GM23338 (cell line): Measurements from ENCODE around the gene NCOR2. TPM values are rescaled to one million over a fixed set of nuclear protein-coding genes. Genes with fewer than 3 reads are reported as not detected.

Experiments
- ATAC-seq: fragments of 200-7000 bp; cut with Tn5 transposase; 3 replicates; pipeline ENCODE4 v1.9.1; 2020
- DNase-seq: peaks from one replicate; pipeline ENCODE4 v3.0.0-alpha.2; 2015; ENCODE audit warnings: low spot score
- H2AFZ ChIP-seq: fragments of 200-600 bp; sonication (generic); 2 replicates; pipeline ENCODE4 v1.8.0; 2016; ENCODE audit warnings: antibody characterized with exemption, mild to moderate bottlenecking, moderate library complexity
- H3F3A ChIP-seq: fragments of 200-600 bp; sonication (generic); replicated peaks from 2 replicates; pipeline ENCODE4 v1.8.0; 2017; ENCODE audit warnings: antibody characterized with exemption, mixed run types, low read depth
- H3K27ac ChIP-seq: fragments of 200-600 bp; sonication (generic); 2 replicates; pipeline ENCODE4 v1.6.1; 2016; ENCODE audit warnings: low read depth
- H3K27me3 ChIP-seq: fragments of 200-600 bp; sonication (generic); 2 replicates; pipeline ENCODE4 v1.8.0; 2016; ENCODE audit warnings: mild to moderate bottlenecking, mixed run types, moderate library complexity; ENCODE audit not compliant: insufficient read depth
- H3K36me3 ChIP-seq: fragments of 200-600 bp; sonication (generic); 2 replicates; pipeline ENCODE4 v1.8.0; 2016; ENCODE audit warnings: mild to moderate bottlenecking; ENCODE audit not compliant: insufficient read depth
- H3K4me1 ChIP-seq: fragments of 200-600 bp; sonication (generic); 2 replicates; pipeline ENCODE4 v1.8.0; 2016; ENCODE audit warnings: mild to moderate bottlenecking, moderate library complexity; ENCODE audit not compliant: insufficient read depth
- H3K4me2 ChIP-seq: fragments of 200-600 bp; sonication (generic); 2 replicates; pipeline ENCODE4 v1.7.1; 2017; ENCODE audit warnings: mixed run types
- H3K4me3 ChIP-seq: fragments of 200-600 bp; sonication (generic); 2 replicates; pipeline ENCODE4 v1.6.1; 2016; ENCODE audit warnings: mixed run types
- H3K79me2 ChIP-seq: fragments of 200-600 bp; sonication (generic); replicated peaks from 2 replicates; pipeline ENCODE4 v1.8.0; 2017; ENCODE audit warnings: mild to moderate bottlenecking; ENCODE audit not compliant: insufficient read depth
- H3K9me2 ChIP-seq: fragments of 200-600 bp; sonication (generic); 2 replicates; pipeline ENCODE4 v1.8.0; 2017; ENCODE audit not compliant: insufficient read depth
- H4K20me1 ChIP-seq: fragments of 200-600 bp; sonication (generic); replicated peaks from 2 replicates; pipeline ENCODE4 v1.8.0; 2017; ENCODE audit warnings: mild to moderate bottlenecking; ENCODE audit not compliant: insufficient read depth
- H3K27ac Mint-ChIP-seq: 2 replicates; pipeline ENCODE4 v1.8.0; 2020; ENCODE audit warnings: inconsistent platforms, mild to moderate bottlenecking, moderate library complexity, mixed read lengths
- H3K27me3 Mint-ChIP-seq: 3 replicates; pipeline ENCODE4 v1.8.0; 2022; ENCODE audit warnings: low read depth, mild to moderate bottlenecking, moderate library complexity, mixed read lengths, inconsistent platforms; ENCODE audit not compliant: insufficient read depth, poor library complexity
- H3K36me3 Mint-ChIP-seq: 3 replicates; pipeline ENCODE4 v1.8.0; 2021; ENCODE audit warnings: low read depth, mild to moderate bottlenecking, inconsistent platforms, moderate library complexity, mixed read lengths
- H3K4me1 Mint-ChIP-seq: 3 replicates; pipeline ENCODE4 v1.8.0; 2020; ENCODE audit warnings: mild to moderate bottlenecking, inconsistent platforms, mixed read lengths
- H3K4me3 Mint-ChIP-seq: 3 replicates; pipeline ENCODE4 v1.8.0; 2021; ENCODE audit warnings: moderate library complexity, mild to moderate bottlenecking, inconsistent platforms, mixed read lengths
- H3K9me3 Mint-ChIP-seq: 3 replicates; pipeline ENCODE4 v1.8.0; 2020; ENCODE audit warnings: moderate library complexity, mild to moderate bottlenecking, inconsistent platforms, mixed read lengths
- CREB1 ChIP-seq: fragments of 250-450 bp; sonication (Bioruptor Pico); IDR thresholded peaks from 2 replicates; pipeline ENCODE4 v1.5.0; 2020; ENCODE audit warnings: low read depth, mild to moderate bottlenecking, moderate library complexity
- CTCF ChIP-seq, 2 experiments: fragments of 200-600 bp in 1 of 2; sonication (generic) in 1 of 2; conservative IDR thresholded peaks; 2 replicates each; pipeline versions ENCODE4 v1.5.1 to v1.6.1; 2016 to 2017; ENCODE audit warnings: antibody characterized with exemption in 2 of 2, low read depth in 2 of 2, mild to moderate bottlenecking in 2 of 2, moderate library complexity in 1 of 2
- ETS1 ChIP-seq: IDR thresholded peaks from 2 replicates; pipeline ENCODE4 v1.6.1; 2016; ENCODE audit warnings: antibody characterized with exemption
- EZH2 ChIP-seq: fragments of 200-600 bp; sonication (generic); IDR thresholded peaks from one replicate; pipeline ENCODE4 v1.8.0; 2017; ENCODE audit warnings: antibody characterized with exemption, mild to moderate bottlenecking, low read depth; ENCODE audit not compliant: unreplicated experiment
- EZH2phosphoT487 ChIP-seq: fragments of 200-600 bp; sonication (generic); IDR thresholded peaks from one replicate; pipeline ENCODE4 v1.8.1; 2018; ENCODE audit warnings: antibody characterized with exemption; ENCODE audit not compliant: unreplicated experiment
- JUNB ChIP-seq: IDR thresholded peaks from one replicate; pipeline ENCODE4 v1.6.1; 2016; ENCODE audit warnings: antibody characterized with exemption; ENCODE audit not compliant: unreplicated experiment
- NANOG ChIP-seq: IDR thresholded peaks from 2 replicates; pipeline ENCODE4 v1.6.1; 2016; ENCODE audit warnings: antibody characterized with exemption, borderline replicate concordance
- POLR2AphosphoS5 ChIP-seq: IDR thresholded peaks from 2 replicates; pipeline ENCODE4 v1.6.1; 2016; ENCODE audit warnings: antibody characterized with exemption, low read depth
- STAT1 ChIP-seq: IDR thresholded peaks from one replicate; pipeline ENCODE4 v1.6.1; 2016; ENCODE audit warnings: antibody characterized with exemption; ENCODE audit not compliant: unreplicated experiment
- ZNF114 ChIP-seq: fragments of 250-450 bp; sonication (Bioruptor Pico); IDR thresholded peaks from 2 replicates; pipeline ENCODE4 v1.5.0; 2020; ENCODE audit warnings: mild to moderate bottlenecking, moderate library complexity
- ZNF331 ChIP-seq: fragments of 250-450 bp; sonication (Bioruptor Pico); IDR thresholded peaks from 2 replicates; pipeline ENCODE4 v1.5.0; 2020; ENCODE audit warnings: low read depth, mild to moderate bottlenecking, moderate library complexity
- polyA plus RNA-seq: library from polyadenylated mRNA; unstranded; fragments of >200 nt; fragmentation: Nextera tagmentation; extraction: Ambion mirVana; gene quantifications from 2 replicates; pipeline ENCODE4 v1.2.1, GENCODE V29; 2016
- total RNA-seq: library from RNA; depleted of rRNA; stranded (reverse); fragments of >200 nt; shearing (Covaris generic); gene quantifications from 2 replicates; pipeline ENCODE4 v1.2.3, GENCODE V29; 2014
- TF ChIP-seq, protein P1 (sequence below): fragments of 250-450 bp; sonication (Bioruptor Pico); IDR thresholded peaks from 2 replicates; pipeline ENCODE4 v1.5.0; 2020; ENCODE audit warnings: mild to moderate bottlenecking, moderate library complexity
- TF ChIP-seq, protein P2 (sequence below): IDR thresholded peaks from one replicate; pipeline ENCODE4 v1.6.1; 2018; ENCODE audit warnings: antibody characterized with exemption; ENCODE audit not compliant: unreplicated experiment

The NCOR2 gene
- total and polyA plus RNA-seq, 2 experiments from 2014 or later: 69.6 to 190 TPM

GRCh38 chr12:124531281-124531745 lies 36.1 kb downstream of the NCOR2 start:
- peak overlapping the region; percentile 57; the same call in 1 of the 2 replicates for H3K4me2 ChIP-seq
- no peaks in the 10 kb centered on the region for H3K9me2 ChIP-seq
- no peak overlapping the region for H3K4me3 Mint-ChIP-seq
- no peaks in the 10 kb centered on the region for H3K36me3 ChIP-seq
- H2AFZ ChIP-seq: no peak overlapping the region
- H3K4me1 Mint-ChIP-seq: peaks cover 30% of the 10 kb centered on the region
- H3K27me3 Mint-ChIP-seq: peaks cover 19% of the 10 kb centered on the region
- no peak overlapping the region for H3K4me3 ChIP-seq
- DNase-seq: peak; percentile 46
- H3K27ac Mint-ChIP-seq: no peak overlapping the region
- no peak for TF ChIP-seq POLR2AphosphoS5
- TF ChIP-seq EZH2phosphoT487: no peak
- TF ChIP-seq STAT1: no peak
- no peak for TF ChIP-seq JUNB
- no peak for TF ChIP-seq ZNF331 (CRISPR knock-in tag)
- no peak for TF ChIP-seq CTCF (conservative IDR thresholded peaks at IDR 0.05; ENCODE audit: low read depth in 2 of 2)
- TF ChIP-seq CREB1: no peak
- no peak for TF ChIP-seq NANOG
- no peak for TF ChIP-seq ETS1
- TF ChIP-seq EZH2: no peak
- TF ChIP-seq, protein P1, sequence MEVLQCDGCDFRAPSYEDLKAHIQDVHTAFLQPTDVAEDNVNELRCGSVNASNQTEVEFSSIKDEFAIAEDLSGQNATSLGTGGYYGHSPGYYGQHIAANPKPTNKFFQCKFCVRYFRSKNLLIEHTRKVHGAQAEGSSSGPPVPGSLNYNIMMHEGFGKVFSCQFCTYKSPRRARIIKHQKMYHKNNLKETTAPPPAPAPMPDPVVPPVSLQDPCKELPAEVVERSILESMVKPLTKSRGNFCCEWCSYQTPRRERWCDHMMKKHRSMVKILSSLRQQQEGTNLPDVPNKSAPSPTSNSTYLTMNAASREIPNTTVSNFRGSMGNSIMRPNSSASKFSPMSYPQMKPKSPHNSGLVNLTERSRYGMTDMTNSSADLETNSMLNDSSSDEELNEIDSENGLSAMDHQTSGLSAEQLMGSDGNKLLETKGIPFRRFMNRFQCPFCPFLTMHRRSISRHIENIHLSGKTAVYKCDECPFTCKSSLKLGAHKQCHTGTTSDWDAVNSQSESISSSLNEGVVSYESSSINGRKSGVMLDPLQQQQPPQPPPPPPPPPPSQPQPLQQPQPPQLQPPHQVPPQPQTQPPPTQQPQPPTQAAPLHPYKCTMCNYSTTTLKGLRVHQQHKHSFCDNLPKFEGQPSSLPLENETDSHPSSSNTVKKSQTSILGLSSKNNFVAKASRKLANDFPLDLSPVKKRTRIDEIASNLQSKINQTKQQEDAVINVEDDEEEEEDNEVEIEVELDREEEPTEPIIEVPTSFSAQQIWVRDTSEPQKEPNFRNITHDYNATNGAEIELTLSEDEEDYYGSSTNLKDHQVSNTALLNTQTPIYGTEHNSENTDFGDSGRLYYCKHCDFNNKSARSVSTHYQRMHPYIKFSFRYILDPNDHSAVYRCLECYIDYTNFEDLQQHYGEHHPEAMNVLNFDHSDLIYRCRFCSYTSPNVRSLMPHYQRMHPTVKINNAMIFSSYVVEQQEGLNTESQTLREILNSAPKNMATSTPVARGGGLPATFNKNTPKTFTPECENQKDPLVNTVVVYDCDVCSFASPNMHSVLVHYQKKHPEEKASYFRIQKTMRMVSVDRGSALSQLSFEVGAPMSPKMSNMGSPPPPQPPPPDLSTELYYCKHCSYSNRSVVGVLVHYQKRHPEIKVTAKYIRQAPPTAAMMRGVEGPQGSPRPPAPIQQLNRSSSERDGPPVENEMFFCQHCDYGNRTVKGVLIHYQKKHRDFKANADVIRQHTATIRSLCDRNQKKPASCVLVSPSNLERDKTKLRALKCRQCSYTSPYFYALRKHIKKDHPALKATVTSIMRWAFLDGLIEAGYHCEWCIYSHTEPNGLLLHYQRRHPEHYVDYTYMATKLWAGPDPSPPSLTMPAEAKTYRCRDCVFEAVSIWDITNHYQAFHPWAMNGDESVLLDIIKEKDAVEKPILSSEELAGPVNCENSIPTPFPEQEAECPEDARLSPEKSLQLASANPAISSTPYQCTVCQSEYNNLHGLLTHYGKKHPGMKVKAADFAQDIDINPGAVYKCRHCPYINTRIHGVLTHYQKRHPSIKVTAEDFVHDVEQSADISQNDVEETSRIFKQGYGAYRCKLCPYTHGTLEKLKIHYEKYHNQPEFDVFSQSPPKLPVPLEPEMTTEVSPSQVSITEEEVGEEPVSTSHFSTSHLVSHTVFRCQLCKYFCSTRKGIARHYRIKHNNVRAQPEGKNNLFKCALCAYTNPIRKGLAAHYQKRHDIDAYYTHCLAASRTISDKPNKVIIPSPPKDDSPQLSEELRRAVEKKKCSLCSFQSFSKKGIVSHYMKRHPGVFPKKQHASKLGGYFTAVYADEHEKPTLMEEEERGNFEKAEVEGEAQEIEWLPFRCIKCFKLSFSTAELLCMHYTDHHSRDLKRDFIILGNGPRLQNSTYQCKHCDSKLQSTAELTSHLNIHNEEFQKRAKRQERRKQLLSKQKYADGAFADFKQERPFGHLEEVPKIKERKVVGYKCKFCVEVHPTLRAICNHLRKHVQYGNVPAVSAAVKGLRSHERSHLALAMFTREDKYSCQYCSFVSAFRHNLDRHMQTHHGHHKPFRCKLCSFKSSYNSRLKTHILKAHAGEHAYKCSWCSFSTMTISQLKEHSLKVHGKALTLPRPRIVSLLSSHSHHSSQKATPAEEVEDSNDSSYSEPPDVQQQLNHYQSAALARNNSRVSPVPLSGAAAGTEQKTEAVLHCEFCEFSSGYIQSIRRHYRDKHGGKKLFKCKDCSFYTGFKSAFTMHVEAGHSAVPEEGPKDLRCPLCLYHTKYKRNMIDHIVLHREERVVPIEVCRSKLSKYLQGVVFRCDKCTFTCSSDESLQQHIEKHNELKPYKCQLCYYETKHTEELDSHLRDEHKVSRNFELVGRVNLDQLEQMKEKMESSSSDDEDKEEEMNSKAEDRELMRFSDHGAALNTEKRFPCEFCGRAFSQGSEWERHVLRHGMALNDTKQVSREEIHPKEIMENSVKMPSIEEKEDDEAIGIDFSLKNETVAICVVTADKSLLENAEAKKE (CRISPR knock-in tag): no peak
- TF ChIP-seq, protein P2, sequence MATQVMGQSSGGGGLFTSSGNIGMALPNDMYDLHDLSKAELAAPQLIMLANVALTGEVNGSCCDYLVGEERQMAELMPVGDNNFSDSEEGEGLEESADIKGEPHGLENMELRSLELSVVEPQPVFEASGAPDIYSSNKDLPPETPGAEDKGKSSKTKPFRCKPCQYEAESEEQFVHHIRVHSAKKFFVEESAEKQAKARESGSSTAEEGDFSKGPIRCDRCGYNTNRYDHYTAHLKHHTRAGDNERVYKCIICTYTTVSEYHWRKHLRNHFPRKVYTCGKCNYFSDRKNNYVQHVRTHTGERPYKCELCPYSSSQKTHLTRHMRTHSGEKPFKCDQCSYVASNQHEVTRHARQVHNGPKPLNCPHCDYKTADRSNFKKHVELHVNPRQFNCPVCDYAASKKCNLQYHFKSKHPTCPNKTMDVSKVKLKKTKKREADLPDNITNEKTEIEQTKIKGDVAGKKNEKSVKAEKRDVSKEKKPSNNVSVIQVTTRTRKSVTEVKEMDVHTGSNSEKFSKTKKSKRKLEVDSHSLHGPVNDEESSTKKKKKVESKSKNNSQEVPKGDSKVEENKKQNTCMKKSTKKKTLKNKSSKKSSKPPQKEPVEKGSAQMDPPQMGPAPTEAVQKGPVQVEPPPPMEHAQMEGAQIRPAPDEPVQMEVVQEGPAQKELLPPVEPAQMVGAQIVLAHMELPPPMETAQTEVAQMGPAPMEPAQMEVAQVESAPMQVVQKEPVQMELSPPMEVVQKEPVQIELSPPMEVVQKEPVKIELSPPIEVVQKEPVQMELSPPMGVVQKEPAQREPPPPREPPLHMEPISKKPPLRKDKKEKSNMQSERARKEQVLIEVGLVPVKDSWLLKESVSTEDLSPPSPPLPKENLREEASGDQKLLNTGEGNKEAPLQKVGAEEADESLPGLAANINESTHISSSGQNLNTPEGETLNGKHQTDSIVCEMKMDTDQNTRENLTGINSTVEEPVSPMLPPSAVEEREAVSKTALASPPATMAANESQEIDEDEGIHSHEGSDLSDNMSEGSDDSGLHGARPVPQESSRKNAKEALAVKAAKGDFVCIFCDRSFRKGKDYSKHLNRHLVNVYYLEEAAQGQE: no peak
- TF ChIP-seq ZNF114: no peak
- 0 out of 2 replicates have a peak, but pooled peaks cover 3% of the 10 kb centered on the region for H3F3A ChIP-seq
- H3K27me3 ChIP-seq: no peaks in the 10 kb centered on the region
- peak; percentile 18 for ATAC-seq
- no peak overlapping the region; the same call in 1 of the 2 replicates for H3K27ac ChIP-seq
- H3K4me1 ChIP-seq: peaks cover 19% of the 10 kb centered on the region; the same call in 1 of the 2 replicates
- peaks cover 42% of the 10 kb centered on the region for H3K36me3 Mint-ChIP-seq
- peaks cover 6% of the 10 kb centered on the region; the same call in 2 of the 3 replicates for H3K9me3 Mint-ChIP-seq
- peaks cover 37% of the 10 kb centered on the region for H4K20me1 ChIP-seq
- H3K79me2 ChIP-seq: peaks cover 97% of the 10 kb centered on the region
